ENCODE results near the gene TFPI.

DNA sequence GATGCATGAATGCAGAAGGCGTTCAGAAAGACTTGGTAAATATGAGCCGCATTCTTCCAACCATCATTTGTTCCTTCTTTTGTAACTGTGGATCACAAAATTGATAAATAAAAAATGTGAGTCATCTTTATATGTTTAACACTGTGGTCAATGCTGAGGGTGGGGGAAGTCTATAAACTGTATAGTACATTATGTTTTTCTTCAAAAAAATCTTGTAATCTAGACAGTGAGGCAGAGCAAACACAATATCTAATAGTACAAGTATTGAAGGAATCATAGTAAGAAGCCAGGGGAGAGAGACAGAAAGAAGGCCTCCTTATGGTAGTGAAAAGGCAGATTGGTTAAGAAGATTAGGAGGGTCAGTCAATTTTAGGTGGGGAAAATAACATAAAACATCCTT is 75.5 kb downstream of the TFPI start:
- no peak for TF ChIP-seq EZH2 (IDR thresholded peaks at IDR 0.05; ENCODE audit: borderline replicate concordance, low read depth, low read length, severe bottlenecking)
- TF ChIP-seq, protein P1, sequence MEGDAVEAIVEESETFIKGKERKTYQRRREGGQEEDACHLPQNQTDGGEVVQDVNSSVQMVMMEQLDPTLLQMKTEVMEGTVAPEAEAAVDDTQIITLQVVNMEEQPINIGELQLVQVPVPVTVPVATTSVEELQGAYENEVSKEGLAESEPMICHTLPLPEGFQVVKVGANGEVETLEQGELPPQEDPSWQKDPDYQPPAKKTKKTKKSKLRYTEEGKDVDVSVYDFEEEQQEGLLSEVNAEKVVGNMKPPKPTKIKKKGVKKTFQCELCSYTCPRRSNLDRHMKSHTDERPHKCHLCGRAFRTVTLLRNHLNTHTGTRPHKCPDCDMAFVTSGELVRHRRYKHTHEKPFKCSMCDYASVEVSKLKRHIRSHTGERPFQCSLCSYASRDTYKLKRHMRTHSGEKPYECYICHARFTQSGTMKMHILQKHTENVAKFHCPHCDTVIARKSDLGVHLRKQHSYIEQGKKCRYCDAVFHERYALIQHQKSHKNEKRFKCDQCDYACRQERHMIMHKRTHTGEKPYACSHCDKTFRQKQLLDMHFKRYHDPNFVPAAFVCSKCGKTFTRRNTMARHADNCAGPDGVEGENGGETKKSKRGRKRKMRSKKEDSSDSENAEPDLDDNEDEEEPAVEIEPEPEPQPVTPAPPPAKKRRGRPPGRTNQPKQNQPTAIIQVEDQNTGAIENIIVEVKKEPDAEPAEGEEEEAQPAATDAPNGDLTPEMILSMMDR (IDR thresholded peaks at IDR 0.05; ENCODE audit: extremely low read depth in 1 of 2, insufficient read depth in 1 of 2, low read depth in 1 of 2, low read length in 2 of 2): no peak
- TF ChIP-seq POLR2A (IDR thresholded peaks at IDR 0.05; ENCODE audit: low read depth, low read length): no peak
